Dermis blood vessel endothelial cell (primary cell): Measurements from ENCODE around the gene C2CD2. TPM values are rescaled to one million over a fixed set of nuclear protein-coding genes. Genes with fewer than 3 reads are reported as not detected.

Source experiments
- DNase-seq: peaks from one replicate; pipeline ENCODE4 v3.0.0; 2010
- total RNA-seq: library from RNA; depleted of rRNA; stranded (reverse); fragments of >200 nt; gene quantifications from 2 replicates; pipeline ENCODE4 v1.2.3, GENCODE V29; 2014

Gene C2CD2
- total RNA-seq, 1 donor from 2014 or later: 63.0 TPM

DNA sequence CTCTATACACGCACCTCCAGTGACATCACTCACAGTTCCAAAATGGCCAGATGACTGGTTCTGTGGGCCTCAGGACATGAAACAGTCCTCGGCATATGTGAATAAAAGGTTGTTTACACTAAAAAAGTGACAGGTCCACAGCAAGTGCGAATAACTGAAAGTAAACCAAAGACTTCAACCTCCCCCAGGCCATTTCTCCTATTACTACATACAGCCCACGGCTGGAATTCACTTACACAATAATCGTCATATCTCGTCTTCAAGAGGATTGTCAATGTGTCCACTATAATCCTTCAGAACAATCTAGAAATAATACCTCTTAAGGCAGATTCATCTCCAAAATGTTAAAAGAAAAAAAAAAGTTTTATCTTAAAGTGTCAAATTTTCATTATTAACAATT, 72.8 kb downstream of the C2CD2 start:
- no peak for DNase-seq

DNA sequence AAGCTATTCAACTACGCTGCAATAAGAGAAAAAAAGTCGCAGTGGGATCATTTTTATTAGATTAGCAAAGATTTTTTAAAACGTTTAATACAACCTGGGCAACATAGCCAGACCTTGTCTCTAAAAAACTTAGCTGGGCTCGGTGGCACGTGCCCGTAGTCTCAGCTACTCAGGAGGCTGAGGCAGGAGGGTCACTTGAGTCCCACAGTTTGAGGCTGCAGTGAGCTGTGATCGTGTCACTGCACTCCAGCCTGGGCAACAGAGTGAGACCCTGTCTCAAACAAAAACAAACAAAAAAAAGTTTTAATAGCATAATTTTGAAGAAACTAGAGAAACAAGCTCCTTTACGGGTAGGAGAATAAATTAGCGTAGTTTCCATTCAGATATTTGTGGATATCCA, 73.7 kb downstream of the C2CD2 start:
- no peak for DNase-seq

DNA sequence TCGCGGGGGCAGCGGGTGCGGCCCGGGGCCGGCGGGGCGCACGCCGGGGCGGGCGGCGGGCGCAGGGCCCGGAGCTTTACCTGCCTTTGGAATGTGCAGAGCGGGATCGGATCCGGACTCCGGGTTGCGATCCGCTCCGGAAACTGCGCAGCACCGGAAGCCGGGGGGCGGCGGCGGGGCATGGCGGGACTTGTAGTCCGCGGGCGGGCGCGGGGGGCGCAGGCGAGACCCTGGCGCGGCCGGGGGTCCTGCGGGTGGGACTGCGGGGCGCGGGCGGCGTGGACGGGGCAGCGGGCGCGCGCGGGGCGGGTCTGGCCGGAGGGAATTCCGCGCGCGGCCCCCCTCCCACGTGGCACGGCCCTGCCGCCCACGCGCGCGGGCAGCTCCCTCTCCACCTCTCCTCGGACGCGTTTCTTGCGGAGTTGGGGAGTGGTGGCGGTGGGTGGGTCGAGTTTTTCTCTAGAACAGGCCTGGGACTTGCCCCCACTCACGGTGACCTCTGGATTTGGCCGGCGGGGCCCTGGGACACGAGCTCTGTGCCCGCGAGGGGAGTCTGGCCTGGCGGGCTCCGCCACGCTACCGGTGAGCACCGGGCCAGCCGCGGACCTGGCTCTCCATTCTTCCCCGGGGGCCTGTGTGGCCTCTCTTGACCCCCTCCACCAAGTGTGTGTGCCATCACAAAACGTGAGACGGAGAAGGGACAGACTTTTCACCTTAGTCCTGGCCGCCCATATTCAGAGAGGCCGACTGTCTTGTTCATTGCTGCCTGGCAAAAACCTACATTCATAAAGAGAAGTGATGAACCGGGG, 74.4 kb downstream of the C2CD2 start, which contains the start of gene PRDM15:
Gene PRDM15 (minus strand): TSS at position 155 of the 809 bp plus-strand sequence. CDS start 18,981 bp downstream, outside the sequence.
- peak; percentile 87 for DNase-seq

DNA sequence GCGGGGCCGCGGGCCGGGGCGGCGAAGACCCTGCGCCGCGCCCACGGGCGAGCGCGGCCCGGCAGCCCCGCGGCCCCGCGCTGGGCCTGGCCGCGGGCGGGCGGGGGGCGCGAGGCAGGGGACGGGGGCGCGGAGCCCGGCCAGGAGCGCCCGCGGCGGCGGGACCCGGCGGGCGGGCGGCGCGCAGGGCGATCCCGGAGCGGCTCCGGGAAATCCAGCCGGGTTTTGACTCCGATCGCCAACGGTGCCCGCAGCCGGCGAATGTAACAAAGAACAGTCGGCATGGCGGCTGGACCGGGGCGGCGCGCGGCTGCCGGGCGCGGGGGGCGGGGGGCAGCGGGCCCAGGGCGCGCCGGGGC, 75.0 kb downstream of the C2CD2 start:
- peak; percentile 86 for DNase-seq

DNA sequence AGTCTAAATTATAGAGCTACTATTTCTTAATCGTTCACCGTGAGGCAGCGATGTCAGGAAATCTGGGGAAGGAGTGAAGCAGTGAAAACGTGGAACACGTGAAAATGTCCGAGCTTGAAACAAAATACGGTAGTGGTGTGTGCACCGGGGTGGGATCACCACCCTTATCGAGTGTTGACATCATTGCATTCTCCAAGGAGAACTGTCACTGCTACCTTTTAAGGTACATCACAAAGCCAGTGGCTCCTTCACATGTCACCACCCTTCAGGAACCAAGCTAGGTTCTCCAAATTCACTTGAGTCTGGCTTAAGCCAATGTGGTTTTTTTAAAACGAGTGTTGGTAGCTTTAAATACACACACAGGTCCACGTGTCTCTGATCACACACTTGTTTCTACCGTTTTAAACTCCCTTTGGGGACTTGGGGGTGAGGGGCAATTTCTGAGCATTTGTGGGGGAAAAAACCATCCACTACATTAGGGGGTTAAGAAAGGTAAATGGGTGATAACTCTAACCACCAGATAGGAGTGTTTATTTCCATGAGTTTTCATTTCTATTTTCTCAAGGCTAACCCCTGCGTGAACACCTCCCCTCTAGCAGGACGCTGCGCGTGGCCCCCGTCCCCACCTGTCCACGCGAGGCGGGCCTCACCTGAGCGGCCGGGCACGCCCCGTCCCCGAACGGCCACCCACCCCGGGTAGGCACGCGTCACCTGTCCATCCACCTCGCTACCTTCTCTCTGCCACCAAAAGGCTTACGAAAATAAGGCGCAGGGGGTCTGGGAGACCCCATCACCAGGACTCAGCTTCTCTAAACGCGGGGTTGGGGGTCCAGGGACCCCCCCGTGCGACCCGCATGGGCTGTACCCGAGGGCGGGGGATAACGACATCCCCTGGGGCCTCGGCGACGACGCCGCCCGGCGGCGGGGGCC, 75.7 kb downstream of the C2CD2 start:
- DNase-seq: peak; percentile 56

DNA sequence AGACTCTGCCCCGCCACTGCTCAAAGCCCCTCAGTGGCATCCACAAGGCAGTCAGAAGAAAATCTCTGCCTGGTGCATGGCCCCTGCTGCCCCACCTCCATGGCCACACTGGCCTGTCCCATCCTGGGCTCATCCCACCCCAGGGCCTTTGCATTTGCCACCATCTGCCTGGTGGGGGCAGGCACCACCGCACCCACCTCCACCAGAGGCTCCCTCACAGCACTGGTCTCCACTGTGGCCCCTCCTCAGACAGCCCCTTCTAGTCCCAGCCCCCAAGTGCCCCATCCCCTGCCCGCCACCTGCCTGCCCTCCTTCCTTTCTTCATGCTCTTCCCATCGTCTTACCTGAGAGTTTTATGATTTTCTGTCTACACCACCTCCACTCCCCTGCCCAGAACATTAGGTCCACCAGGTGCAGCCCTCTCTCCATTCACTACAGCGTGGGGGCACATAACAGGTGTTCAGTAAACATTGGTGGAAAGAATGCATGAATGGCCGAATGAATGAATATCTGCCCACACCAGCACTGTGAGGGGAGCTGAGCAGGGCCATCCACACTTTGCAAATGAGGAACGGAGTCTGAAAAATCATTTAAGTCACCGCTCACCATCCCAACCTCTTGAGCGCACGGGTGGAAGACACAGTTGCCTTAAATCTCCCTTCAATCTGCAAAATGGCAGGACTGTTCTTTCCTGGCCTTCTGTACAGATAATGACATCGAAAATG, 76.7 kb downstream of the C2CD2 start:
- DNase-seq: no peak

DNA sequence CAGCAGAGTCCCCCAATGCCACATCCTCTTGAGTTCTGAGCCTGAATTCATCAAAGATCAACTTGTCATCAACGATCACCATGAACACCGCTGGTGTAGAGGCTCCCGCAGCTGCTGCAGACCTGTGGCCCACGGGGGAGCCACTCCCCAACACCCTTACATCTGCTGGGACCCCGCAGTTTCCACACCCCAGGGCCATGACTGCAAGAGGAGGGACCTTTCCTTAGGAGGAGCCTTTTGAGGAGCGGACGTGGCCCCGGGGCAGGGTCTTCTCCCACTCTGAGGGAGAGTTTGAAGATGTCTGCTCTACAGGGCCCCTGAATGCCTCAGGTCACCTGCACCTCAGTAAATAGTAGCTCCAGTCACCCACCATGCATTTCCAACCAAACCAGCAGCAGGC, 77.4 kb downstream of the C2CD2 start:
- no peak for DNase-seq

DNA sequence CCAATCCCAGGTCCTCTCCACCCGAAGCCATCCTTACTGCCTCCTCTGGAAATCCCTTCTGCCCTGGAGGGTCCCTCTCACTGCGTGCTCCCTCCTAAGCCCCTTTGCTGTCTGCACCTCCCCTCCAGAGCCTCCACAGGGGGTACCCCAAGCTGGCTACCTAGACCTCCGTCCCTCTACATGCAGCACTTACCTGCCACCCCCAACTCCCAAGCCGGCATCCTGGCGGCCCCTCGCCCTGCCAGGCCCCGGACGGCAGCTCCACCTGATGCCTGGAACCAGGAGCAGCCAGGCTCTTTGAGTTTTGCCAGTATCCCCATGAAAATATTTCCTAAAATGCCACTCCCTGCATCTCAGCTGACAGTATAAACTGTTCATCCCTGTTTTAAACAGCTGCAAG, 78.7 kb downstream of the C2CD2 start:
- no peak for DNase-seq

DNA sequence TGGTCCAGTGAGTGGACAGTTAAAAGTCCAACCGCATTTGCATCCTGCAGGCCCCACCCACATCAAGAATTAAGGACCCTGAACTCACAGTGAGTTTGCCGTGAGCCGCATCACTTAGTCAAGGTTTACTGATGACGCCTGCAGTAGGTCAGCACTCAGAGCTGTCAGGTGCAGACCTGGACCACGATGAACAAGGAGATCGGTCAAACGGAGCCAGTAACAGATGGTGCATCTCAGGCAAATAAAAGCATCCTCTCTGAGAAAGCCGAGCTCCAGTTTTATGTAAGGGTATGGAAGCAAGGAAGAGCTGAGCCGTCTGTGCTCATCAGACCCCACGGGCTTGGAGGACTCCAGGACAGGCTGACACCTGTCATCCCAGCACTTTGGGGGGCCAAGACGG, 79.2 kb downstream of the C2CD2 start:
- DNase-seq: no peak

DNA sequence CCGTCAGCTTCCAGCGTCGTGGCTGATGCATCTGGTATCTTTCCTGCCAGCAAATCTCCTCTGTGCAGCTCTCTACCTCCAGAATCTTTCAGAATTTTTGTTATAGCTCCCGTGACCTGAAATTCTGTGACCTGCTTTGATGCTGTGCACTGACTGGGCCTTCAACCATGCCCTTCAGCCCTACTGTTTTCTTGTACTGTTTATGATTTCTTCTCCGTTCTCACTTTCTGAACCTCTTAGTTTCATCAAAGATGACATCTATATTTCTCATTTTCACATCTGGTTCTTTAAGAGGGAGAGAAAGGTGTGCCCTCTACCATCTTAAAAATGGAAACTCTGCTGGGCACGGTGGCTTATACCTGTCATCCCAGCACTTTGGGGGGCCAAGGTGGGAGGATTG, 80.4 kb downstream of the C2CD2 start:
- DNase-seq: no peak

DNA sequence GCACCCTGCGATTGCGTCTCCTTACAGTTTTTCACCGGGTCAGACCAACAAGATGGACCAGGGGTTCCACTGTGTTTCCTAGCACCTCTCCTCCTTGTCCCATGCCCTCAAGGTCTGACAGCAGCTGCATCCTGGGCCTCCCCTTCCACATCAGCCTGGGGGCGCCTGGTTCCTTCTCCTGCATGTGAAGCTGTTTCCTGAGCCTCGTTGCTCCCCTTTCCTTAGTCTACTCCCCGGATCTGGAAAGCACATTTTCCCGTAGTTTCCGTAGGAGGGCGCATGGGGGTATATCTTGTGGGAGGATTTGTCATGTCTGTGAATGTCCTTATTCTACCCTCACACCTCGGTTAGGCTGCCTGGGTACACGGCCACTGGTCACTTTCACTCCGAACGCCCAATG, 80.8 kb downstream of the C2CD2 start:
- DNase-seq: no peak

DNA sequence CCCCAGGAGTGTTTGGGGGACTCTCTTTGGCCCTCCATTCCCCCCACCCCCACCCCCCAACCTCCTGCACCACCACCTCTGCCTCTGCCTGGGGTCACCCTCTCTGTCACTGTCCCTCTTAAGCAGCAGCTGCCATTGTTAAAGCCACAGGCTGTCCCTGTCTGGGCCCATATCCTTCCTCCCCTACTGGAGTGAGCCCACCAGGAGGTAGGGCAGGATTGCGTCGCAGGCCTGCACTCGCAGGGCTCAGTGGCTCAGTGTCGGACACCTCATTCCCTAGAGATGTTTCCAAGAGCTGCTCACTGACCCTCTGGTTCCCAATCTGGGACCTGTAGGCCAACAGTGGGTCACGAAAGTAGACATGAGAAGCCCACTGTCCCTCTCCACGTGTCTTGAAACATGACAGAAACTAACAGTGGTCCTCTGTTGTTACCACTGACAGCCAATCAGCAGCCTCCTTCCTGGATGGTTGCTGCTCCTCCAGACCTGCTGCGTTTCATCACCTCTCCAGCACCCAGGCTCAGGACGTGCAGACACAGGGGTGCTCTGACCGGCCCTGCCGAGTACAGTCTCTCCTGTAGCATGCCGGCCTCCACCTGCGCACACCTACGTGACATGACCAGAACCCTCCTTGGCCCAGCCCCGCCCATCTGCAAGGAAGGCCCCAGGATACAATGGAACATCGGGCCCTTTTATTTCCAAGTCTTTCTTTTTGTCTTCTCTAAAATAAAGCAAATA, 82.4 kb downstream of the C2CD2 start:
- DNase-seq: no peak

DNA sequence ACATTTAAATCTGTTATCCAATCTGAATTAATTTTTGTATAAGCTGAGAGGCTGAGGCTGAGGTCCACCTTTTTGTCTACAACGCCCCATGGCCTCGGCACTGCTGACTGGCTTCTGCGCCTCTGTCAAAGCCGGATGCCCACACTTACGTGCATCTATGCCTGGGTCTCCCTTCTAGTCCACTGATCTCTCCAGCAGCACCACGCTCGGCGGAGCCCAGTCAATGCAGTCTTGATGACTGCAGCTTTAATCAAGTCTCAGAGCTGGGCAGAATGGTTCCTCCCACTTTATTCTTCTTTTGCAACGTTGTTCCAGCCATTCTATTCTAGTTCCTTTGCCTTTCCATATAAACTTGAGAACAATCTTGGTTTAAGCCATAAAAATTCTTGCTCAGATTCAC, 84.0 kb downstream of the C2CD2 start:
- DNase-seq: no peak

DNA sequence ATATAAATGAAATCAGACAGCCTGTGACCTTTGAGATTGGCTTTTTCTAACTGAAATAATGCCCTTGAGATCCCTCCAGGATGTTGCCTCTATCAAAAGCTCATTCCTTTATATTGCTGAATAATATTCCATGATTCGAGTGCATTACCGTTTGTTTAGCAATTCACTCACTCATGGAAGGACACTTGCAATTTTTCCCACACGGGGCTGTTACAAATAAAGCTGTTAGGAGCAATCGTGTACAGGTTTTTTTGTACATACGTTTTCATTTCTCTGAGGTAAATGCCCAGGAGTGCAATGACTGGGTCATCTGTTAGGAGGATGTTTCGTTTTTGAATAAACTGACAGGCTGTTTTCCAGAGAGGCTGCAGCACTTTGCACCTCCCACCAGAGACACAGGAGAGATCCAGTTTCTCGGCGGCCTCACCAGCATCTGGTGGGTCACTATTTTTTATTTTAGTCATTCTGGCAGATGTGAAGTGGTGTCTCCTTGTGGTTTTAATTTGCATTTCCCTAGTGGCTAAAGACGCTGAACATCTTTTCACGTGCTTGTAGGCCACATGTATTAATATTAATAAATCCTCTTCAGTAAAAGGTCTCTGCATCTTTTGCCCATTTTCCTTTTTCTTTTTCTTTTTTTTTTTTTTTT, 85.6 kb downstream of the C2CD2 start:
- no peak for DNase-seq

DNA sequence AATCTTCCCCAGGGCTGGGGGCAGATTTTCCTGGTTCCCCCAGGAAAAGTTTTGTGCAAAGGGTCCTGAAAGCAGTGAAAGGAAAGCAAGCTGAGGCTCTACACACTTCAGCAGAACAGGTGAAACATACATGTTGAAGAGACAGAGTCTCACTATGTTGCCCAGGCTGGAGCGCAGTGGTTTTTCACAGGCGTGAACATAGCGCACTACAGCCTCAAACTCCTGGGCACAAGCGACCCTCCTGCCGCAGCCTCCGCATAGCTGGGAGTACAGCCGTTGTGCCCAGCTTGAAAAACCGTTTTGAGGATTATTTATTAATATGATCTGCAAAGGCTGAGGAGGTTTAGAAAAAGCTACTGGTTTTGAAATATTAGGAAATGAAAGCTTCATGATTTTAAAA, 86.5 kb downstream of the C2CD2 start:
- no peak for DNase-seq

DNA sequence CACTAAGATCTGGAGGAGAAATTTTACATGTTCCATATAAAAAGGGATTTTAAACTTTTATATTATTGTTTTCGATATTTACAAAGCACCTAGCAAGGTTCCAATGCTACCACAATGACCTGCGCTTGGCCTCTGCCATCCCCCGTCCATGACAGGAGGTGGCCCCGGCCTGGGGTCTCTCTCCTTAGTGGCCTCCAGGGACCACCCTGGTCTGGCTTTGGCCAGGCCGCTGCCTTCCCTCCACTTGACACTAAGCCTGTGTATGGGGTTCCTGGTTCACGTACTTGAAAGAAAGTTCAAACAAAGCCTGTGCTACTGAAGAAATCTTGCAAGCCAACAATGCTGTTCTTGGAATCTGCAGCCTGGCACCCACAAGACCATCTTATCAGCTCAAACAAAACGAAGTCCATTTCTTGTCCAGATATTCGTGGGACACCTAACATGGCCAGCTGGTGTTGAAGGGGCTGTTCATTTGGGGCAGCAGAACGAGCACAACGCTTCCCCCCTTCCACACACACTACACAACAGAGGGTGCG, 87.5 kb downstream of the C2CD2 start:
- no peak for DNase-seq

DNA sequence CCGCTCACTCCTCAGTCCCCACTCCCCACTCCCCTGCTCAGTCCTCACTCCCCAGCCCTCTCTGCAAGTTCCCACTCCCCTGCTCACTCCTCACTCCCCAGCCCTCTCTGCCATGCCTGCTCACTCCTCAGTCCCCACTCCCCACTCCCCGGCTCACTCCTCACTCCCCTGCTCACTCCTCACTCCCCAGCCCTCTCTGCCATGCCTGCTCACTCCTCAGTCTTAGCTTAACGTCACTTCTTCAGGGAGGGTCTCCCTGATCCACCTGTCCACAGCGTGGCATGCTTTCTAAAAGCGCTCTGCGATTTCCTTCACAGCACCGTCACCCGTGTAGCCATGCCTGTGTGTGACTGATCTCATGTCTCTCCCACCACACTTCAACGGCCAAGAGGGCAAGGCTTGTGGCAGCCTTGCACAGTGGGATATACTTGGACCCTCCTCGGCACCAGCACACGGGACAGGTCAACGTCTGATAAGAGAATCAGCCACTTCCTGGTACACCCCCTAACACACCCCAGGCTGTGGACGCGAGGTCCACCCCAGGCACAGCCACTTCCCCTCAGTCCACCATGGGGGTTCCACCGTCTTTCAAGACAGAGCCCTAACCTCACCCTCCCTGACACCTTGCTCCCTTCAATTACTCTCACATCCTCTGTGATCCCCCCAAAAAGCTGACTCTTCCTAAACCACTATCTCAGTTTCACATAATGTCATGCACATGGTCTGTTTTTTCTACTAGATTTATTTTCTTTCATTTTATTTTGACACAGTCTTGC, 88.6 kb downstream of the C2CD2 start:
- DNase-seq: no peak

DNA sequence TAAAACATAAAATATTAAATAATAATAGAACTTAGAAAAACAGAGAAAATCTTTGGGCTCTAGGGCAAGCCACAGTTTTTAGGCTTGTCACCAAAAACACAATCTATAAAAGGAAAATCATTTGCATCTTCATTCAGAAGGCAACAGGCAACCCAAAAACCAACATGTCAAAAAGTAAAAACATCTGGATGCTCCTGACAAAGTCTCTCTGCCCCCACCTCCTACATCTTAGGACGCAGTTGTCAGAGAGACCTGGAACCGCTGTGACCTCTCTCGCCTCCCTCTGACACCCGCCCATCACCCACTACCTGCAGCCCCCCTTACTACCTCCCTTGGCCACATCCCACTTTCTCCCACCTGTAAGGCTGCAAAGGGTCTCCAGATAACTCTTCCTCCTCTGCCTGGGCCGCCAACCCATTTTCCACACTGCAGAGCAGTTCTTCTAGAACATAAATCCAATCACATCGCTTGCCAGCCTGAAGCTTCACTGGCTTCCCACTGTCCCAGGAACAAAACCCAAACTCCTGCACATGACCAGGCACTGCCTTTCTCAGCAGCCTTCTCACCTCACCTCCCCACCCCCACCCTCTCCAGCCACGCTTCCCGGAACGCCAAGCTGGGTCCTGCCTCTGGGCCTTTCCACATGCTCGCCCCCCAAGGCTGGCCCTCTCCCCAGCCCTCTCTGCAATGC, 89.4 kb downstream of the C2CD2 start:
- DNase-seq: no peak

DNA sequence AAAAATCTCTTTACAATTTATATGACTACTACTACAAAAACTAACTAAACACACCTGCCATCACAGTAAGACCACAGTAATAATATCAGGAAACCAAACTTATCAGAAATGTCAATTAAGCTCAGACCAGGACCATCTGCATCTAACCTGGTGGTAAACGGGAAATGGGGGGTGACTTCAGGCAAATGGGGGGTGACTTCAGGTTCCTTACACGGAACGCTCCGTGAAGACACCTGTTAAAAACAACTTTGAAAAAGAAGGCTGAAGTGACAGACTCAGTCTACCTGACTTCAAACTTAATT, 90.4 kb downstream of the C2CD2 start:
- DNase-seq: no peak

DNA sequence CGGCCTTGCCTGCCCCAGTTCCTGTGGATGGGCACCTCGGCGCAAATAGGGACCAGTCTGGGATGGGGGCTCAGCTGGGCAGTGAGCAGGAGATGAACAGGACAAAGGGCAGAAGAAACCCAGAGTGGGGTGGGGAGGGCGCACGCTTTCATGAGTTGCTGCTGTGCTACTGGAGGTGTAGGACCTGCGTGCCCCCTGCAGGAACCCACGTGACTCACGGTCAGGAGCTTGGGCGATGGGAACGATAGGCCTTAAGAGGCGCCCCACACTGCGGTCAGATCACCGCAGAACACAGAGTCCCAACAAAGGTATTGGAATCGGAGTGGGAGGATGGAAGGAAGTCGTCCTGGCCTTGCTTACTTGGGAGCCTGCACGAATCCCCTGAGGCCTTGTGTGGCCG, 91.8 kb downstream of the C2CD2 start:
- no peak for DNase-seq
